Type B pancreatic cell (in vitro differentiated cells): ENCODE results near the gene DTNA. TPM values are rescaled to one million over a fixed set of nuclear protein-coding genes. Genes with fewer than 3 reads are reported as not detected.

Experiments used
- DNase-seq: peaks from one replicate; pipeline ENCODE4 v3.0.0; 2021; ENCODE audit warnings: mixed read lengths; ENCODE audit not compliant: unreplicated experiment; ENCODE audit errors: extremely low spot score
- H3K27ac Mint-ChIP-seq: 2 replicates; pipeline ENCODE4 v1.8.0; 2021; ENCODE audit warnings: mild to moderate bottlenecking, mixed read lengths
- H3K27me3 Mint-ChIP-seq: 2 replicates; pipeline ENCODE4 v1.8.0; 2021; ENCODE audit warnings: mixed read lengths
- H3K36me3 Mint-ChIP-seq: 2 replicates; pipeline ENCODE4 v1.8.0; 2021; ENCODE audit warnings: mixed read lengths
- H3K4me1 Mint-ChIP-seq: one replicate; pipeline ENCODE4 v1.8.0; 2021; ENCODE audit warnings: mixed read lengths; ENCODE audit not compliant: unreplicated experiment
- H3K4me3 Mint-ChIP-seq: 2 replicates; pipeline ENCODE4 v1.8.0; 2021; ENCODE audit warnings: mild to moderate bottlenecking, mixed read lengths
- H3K9me3 Mint-ChIP-seq: 2 replicates; pipeline ENCODE4 v1.8.0; 2021; ENCODE audit warnings: mixed read lengths
- CTCF ChIP-seq: fragments of 200-600 bp; sonication (generic); conservative IDR thresholded peaks from 2 replicates; pipeline ENCODE4 v1.5.0; 2021; ENCODE audit warnings: antibody characterized with exemption, mild to moderate bottlenecking
- total RNA-seq: library from RNA; stranded (reverse); gene quantifications from 2 replicates; pipeline ENCODE4 v1.2.1, GENCODE V29; 2021; ENCODE audit warnings: low replicate concordance

Gene DTNA
- total RNA-seq, 1 donor from 2014 or later: 23.6 TPM

- Mint-ChIP-seq H3K4me1 (no peaks in the 10 kb centered on the region), H3K36me3 (peaks cover 3% of the 10 kb centered on the region), H3K27ac (no peak overlapping the region), H3K9me3 (no peaks in the 10 kb centered on the region), H3K27me3 (no peaks in the 10 kb centered on the region), H3K4me3 (no peak overlapping the region)
- no peak for DNase-seq
- peak; percentile 45 for TF ChIP-seq CTCF
These were observed 171.1 kb downstream of the DTNA start for GRCh38 chr18:34880882-34881834.

- Mint-ChIP-seq H3K36me3 (peaks cover 3% of the 10 kb centered on the region), H3K4me3 (no peak overlapping the region), H3K9me3 (no peaks in the 10 kb centered on the region), H3K4me1 (no peaks in the 10 kb centered on the region), H3K27ac (no peak overlapping the region), H3K27me3 (no peaks in the 10 kb centered on the region)
- no peak for DNase-seq
- TF ChIP-seq CTCF: no peak
These were observed 174.3 kb downstream of the DTNA start for GRCh38 chr18:34884436-34884835.

- no peak for DNase-seq
- Mint-ChIP-seq H3K4me1 (no peaks in the 10 kb centered on the region), H3K36me3 (peaks cover 8% of the 10 kb centered on the region), H3K4me3 (no peak overlapping the region), H3K27ac (no peak overlapping the region), H3K9me3 (no peaks in the 10 kb centered on the region), H3K27me3 (no peaks in the 10 kb centered on the region)
- no peak for TF ChIP-seq CTCF
These were observed 176.1 kb downstream of the DTNA start for GRCh38 chr18:34886177-34886576.

GRCh38 chr18:34887881-34888580 is 177.9 kb downstream of the DTNA start:
- Mint-ChIP-seq H3K27me3 (no peaks in the 10 kb centered on the region), H3K27ac (no peak overlapping the region), H3K36me3 (peaks cover 12% of the 10 kb centered on the region), H3K4me1 (no peaks in the 10 kb centered on the region), H3K9me3 (no peaks in the 10 kb centered on the region), H3K4me3 (no peak overlapping the region)
- TF ChIP-seq CTCF: no peak
- no peak for DNase-seq

- no peak overlapping the region for H3K27ac Mint-ChIP-seq
These were observed 180.5 kb downstream of the DTNA start for GRCh38 chr18:34890486-34891085.

More at GRCh38 chr18:34890486-34891085, 180.5 kb downstream of the DTNA start:
- H3K4me1 Mint-ChIP-seq: no peaks in the 10 kb centered on the region
- TF ChIP-seq CTCF: no peak
- no peaks in the 10 kb centered on the region for H3K27me3 Mint-ChIP-seq
- no peaks in the 10 kb centered on the region for H3K9me3 Mint-ChIP-seq
- H3K36me3 Mint-ChIP-seq: peaks cover 9% of the 10 kb centered on the region
- H3K4me3 Mint-ChIP-seq: no peak overlapping the region
- no peak for DNase-seq
